Activated CD8-positive, alpha-beta memory T cell treated with anti-CD3 and anti-CD28 coated beads for 24 hours (primary cell): ENCODE data around the gene DNASE1L1.
"Not testable (repeated sequence)": the region's sequence is repeated elsewhere in the genome, so short reads cannot be mapped to it uniquely, and the experiment has no call there.

Source experiments
- DNase-seq: peaks from one replicate; pipeline ENCODE4 v3.0.0-alpha.2; 2020

DNASE1L1 gene

GRCh38 chrX:154403192-154403591 lies 5.9 kb downstream of the DNASE1L1 start:
- no peak for DNase-seq

GRCh38 chrX:154402622-154403127 lies 6.4 kb downstream of the DNASE1L1 start:
- no peak for DNase-seq

- DNase-seq = peak; percentile 72
These were observed 7.0 kb downstream of the DNASE1L1 start for GRCh38 chrX:154401918-154402621.

GRCh38 chrX:154401045-154401799 lies 7.8 kb downstream of the DNASE1L1 start:
- DNase-seq = peak; percentile 78

- not testable (repeated sequence) for DNase-seq
These were observed 8.7 kb downstream of the DNASE1L1 start for GRCh38 chrX:154400369-154400817.

- DNase-seq = no peak
These were observed 9.3 kb downstream of the DNASE1L1 start for GRCh38 chrX:154399527-154400368.

- DNase-seq = peak; percentile 91
These were observed 10.2 kb downstream of the DNASE1L1 start for GRCh38 chrX:154398668-154399526.

- peak; percentile 89 for DNase-seq
These were observed 11.0 kb downstream of the DNASE1L1 start, which contains the start of gene RPL10 for GRCh38 chrX:154397888-154398667. Gene RPL10 (plus strand): TSS chrX:154398377. CDS start chrX:154398520, 143 bp downstream.

- peak; percentile 88 for DNase-seq
These were observed 11.8 kb downstream of the DNASE1L1 start for GRCh38 chrX:154396973-154397887.

GRCh38 chrX:154396363-154396762 lies 12.7 kb downstream of the DNASE1L1 start:
- peak; percentile 54 for DNase-seq

GRCh38 chrX:154389812-154390747 lies 19.0 kb downstream of the DNASE1L1 start:
- DNase-seq = peak; percentile 82

GRCh38 chrX:154388649-154389048 lies 20.4 kb downstream of the DNASE1L1 start:
- not testable (repeated sequence) for DNase-seq

GRCh38 chrX:154388094-154388493 lies 21.0 kb downstream of the DNASE1L1 start:
- DNase-seq = not testable (repeated sequence)

- no peak for DNase-seq
These were observed 24.7 kb downstream of the DNASE1L1 start for GRCh38 chrX:154384284-154384892.

GRCh38 chrX:154383359-154384283 lies 25.4 kb downstream of the DNASE1L1 start:
- no peak for DNase-seq

- DNase-seq = no peak
These were observed 26.5 kb downstream of the DNASE1L1 start for GRCh38 chrX:154382483-154383069.

GRCh38 chrX:154381271-154381670 lies 27.8 kb downstream of the DNASE1L1 start:
- no peak for DNase-seq
